Measurements from ENCODE around the gene GPR39.

The GPR39 gene

DNA sequence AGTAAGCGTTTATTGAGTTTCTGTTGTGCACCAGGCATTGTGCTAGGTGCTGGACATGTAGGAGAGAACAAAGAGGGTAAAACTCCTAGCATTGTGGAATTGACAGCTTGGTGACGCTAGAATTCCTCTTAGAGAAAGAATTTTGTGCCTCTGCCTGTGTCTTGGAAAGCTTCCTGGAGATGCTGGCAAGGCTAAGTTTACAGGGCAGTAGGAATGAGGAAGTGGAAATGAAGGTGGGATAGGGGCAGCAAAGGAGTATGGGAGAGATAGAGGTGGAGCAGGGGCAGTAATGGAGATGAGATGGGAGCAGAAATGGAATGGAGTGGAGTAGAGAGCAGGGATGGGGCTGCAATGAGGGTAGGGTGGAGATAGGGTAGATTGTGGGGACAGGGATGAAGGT lies 29.8 kb downstream of the GPR39 start:
- no peak for DNase-seq

DNA sequence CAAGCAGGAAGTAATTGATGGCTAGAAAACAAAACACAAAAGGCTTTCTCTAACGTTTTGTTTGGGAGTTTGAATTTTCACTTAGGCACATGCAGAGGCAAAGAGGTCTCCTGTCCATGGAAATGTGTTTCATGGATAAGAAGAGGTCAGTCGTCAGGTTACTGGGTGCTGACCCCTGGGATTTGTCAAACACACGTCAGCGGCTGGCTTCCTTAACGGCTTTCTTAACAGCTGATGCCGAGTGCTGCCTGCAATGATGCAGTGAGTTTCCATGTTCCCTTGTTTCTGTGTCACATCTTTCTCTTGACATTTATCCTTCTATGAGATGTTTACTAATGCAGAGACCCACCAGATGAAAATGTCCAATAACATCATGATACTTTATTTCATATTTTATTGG lies 31.7 kb downstream of the GPR39 start:
- no peak for DNase-seq

DNA sequence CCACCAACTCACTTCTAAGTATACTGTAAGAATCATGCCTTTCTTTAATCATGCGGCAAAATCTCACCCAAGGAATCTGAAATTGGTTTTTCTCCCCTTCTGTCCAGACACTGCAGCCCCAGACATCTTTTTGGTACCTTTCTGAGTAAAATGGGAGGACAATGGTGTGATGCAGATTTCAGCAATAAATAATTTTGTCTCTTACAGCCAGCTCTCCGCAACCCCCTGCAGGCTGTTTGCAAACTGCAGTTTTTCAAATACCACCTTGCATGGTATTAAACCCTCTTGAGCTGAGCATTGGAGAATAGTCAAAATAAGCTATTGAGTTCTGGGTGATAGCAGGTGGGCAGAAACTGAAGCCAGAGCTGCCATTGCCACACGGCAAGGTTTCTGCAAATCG lies 32.2 kb downstream of the GPR39 start:
- no peak for DNase-seq

DNA sequence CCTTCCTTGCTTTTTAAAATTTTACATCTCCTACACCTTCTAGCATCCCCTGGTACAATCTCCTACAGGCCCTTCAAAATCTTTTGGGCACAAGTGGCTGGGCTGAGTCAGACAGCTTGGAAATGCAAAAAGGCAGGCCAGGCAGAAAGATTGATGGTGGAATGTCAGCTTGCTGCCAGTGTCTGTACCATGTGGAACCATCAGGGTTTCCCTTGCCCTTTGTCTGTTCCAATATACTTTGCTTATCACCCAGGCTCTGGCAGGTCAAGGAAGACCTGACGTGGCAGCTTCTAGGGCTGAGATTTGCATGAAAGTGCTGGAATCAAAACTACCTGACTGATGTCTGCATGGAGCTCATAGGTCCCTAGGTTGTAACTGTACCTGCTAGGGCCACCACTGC lies 33.3 kb downstream of the GPR39 start:
- no peak for DNase-seq

DNA sequence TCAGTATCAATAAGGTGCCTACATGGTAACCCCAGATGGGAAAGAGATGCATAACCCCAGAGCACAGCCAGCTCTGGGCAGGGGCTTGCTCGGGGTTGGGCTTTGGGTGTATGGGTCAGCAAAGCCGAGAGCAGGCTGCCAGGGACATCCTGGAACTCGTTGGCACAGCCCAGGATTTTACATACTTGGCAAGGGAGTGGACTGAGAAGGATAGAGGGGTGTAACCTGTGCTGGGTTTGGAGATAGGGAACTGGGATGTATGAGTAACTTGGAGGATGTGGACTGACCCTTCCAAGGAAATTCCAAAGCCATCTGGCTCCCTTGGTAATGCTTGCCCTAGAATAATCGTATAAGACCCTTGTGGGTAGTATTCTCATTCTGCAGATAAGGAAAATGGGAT lies 44.2 kb downstream of the GPR39 start:
- no peak for DNase-seq

DNA sequence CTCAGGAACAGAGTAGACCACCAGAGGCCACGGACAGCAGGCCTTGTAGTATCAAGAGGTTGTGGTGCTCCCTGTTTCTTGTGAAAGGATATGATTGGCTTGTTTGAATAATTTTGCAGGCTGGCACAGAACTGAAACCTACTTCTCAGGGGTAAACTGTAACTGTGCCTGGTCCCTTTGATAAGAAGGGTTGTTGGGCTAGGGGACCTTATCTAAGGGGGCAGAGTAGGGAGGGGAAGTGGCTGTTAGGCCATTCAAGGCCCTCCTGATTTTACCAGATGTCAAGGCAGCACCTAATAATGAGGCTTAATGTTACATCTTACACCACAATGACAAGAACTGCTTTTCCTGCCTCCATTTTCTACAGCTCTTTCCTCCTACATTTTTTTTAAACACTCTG lies 45.6 kb downstream of the GPR39 start:
- peak; percentile 67 for DNase-seq

DNA sequence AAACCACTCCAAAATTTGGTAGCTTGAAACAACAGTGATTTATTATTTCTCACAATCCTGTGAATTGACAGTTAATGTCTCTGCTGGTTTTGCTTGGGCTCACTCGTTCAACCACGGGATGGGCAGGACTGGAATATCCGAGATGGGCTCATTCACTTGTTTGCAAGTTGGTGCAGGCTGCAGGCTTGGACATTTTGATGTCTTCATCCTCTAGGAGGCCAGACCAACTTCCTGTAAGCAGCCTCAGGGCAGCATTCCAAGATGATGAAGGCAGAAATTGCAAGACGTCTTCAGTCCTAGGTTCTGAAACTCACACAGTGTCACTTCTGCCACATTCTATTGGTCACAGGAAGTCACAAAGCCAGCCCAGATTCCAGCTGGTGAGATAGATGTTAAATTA lies 47.1 kb downstream of the GPR39 start:
- DNase-seq: no peak

DNA sequence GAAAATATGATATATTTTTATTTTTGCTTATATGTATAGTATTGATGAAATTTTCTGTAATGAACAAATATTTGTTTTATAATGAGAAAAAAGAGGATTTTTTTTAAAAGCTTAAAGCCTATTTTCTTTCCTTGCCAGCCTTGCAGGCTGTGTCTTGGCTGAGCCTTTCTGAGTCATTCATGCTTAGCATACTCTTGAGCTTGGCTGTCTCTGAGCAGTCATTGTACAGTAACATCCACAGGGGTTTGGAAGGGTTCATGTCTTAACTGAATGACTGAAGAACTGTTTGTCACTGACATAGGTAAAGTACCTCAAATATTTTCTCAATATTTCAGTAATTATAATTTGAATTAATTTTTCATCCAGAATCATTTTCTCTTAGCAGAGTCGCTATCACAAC lies 49.3 kb downstream of the GPR39 start:
- DNase-seq: no peak

DNA sequence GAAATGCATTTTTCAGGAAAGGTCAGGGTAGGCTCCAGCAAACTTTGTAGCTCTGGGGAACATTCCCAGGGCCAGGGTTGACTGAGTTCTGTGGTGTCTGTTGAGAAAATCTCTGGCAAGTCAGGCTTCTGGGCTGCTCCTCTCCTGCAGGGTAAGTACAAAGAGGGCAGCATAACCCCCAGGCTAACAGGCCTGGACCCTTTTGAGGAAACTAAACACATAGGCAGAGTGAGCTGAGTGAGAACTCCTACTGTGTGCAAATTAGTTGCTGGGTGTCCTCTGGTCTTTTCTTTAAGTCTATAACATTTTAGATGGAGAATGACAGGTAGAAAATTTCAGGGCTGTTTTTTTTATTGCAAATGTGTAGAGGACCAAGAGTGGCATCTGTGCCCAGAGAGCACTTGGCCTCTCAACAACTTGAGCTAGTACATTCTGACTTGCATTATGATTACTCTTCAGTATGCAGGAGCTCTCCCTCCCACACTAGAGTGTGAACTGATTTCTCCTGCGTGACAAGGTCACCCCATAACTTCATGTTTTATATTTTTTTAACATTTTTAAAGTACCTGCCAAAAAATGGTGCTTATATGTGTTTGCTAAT lies 49.9 kb downstream of the GPR39 start:
- DNase-seq: no peak

DNA sequence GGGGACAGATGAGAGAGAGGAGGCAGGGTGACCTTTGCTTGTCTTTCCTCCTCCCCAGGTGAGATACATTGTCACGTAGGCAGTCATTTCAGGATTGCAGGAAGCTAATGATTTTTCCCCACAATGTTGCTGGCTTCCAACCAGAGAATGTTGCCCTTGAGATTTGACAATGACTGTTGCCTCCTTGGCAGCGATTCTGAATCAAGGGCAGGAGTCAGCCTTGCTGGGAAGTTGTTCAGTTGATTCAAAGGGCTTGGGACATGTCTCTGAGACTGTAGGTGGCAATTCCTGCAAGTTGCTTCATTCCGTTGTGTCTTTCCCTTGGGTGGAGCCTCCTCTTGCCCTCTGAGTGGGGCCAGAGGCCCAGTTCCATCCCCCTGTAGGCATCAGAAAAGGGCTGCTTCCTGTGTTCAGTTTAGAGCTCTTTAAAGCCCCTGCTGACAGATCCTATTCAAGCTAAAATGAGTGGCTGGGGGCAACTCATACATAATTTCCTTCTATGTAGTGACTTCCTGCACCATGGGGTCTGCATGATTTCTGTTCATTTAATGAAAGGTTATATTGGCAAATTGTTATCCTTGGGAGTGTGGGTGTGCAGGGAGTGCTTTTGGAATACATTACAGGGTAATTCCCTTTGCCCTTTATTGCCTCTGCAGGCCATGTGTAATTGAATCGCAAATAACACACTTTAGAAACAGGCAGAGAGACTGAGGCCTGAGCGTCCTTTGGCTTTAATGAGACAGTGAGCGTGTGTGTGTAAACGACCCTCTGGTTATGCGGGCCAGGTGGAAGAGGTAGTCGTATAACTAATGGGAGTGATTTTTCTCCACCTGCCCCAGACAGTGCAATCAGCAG lies 52.4 kb downstream of the GPR39 start:
- DNase-seq: no peak

DNA sequence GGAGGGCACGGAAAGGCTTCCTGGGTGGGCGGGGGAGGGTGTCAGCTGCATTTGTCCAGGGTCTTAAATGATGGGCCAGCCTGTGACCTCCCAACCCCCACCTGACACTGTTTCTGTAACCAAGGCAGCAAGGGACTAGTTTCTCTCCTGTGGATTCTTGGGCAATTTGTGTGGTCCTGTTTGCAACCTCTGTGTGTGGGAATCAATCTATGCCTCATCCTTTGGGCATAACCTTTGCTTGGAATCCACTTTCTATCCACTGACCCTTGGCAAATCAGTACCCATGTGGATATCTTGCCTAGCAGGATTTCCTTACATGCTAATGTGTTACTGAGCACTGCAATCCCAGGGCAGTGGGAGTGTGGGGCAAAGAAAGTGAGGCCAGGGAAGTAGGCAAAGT lies 54.1 kb downstream of the GPR39 start:
- no peak for DNase-seq

DNA sequence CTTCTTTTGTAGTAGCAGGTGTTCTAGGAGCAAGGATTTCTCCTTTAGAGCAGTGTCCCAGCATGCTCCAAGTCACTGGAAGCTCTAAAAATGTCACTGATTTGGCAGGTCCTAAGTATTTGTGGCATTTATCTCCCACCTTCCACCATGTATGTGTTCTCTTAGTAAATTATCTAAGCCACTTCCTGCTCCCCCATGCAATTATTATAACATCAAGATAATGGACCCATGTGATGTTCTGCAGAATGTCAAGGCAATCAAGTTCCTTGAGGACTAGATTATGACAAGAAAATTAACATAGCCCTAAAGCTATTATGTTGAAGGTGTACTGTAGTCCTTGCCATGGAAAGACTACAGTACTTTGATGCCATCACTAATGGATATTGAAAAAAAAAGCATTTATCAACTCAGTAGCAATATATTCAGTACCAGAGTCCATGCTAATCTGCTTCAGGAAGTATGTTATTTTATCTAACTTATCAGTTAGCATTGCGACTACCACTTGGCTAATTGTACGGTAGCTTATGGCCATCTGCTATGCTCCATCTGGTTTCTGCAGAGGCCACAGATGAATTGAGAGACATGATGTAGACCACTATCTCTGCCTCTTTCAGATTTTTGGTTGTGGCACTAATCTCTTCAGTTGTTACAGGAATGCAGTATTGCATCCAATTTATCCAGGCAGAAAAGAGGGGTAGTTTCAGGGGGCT lies 56.7 kb downstream of the GPR39 start:
- DNase-seq: no peak

DNA sequence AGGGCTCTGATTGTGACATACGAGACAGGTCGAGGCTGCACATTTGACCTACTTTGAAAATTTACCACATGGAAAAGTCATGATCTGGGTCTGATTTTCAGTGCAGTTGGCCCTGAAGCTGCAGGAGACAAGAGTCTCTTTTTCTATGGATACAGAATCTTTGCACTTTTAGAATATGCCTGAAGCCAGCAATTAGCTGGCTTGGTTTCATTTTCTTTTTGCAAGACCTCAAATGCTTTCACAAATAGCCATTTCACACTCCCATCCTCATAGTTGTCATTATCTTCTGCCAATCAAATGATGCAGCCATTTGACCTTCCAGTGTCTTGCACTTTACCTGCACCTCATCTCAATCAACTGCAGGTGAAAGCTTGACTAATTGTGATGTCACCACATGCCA lies 59.0 kb downstream of the GPR39 start:
- DNase-seq: no peak

DNA sequence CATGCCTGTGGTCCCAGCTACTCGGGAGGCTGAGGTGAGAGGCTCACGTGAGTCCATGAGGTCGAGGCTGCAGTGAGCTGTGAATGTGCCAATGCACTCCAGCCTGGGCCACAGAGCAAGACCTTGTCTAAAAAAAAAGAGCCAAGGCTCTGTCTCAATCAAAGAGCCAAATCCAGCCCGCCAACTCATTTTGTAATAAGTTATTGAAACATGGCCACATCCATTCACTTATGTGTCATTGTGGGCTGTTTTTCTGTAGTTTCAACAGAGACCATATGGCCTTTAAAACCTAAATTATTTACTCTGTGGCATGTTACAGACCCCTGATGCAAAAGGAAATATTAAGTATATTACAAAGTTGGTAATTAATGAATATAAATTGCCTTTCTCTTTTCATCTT lies 60.8 kb downstream of the GPR39 start:
- no peak for DNase-seq

DNA sequence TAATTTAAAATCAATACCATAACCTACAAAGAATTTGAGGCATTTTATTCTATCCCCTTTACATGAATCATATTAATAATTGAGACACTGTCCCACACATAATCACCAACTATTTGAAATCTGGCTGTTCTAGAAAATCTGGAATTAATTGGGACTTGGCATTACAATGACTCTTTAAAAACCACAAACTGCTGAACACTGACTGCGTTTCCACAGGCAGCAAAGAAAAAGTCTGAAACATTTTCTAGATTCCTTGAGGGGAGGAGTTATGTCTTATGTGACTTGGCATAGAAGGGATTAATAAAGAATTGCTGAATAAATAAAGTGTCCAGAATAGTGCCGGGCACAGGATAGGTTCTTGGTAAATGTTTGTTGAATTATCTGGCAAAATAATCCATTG lies 61.4 kb downstream of the GPR39 start:
- DNase-seq: no peak

DNA sequence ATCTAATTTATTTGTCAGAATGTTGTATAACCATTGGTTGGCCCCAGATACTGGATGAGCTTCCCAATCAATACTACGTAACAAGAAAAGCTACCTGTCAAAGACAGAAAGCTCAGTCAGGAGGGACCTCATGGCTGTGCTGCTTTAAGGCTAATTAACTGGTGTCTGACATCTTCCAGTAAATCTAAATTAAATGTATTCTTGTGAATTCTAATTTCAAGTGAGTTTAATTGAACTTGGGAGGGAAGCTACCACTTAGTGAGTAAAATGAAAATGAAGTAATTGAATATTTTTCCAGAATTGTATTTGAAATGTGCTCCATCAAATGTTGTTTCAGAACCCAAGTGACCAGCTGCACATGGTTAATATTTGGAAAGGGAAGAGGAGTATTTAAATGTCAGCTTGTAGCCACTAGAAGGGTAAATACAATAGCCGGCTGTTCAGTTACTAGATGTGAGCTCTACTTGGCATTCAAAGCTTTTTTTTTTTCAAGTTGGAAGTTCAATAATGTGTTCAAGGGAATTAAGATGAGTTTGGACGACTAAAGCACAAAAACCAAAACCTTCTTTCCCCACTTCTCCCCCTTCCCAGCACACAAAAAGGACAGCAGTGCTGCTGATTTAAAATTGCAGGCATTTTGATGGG lies 62.0 kb downstream of the GPR39 start:
- DNase-seq: no peak

DNA sequence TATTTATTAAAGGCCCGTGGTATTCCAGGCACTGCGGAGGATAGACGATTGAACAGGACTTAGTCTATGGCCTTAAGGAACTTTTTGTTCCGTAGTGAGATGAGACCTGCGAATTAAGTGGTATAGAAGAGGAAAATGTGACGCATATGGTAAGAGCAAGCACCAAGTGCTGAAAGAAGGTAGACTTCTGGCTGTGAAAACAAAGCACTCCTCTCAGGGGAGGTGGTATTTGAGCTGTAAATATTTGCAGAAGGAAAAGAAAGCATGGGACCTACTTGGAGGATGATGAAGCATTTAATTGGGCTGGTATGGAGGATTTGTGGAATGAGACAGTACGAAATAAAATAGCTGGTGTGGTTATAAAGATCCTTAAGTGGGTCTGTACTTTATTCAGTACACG lies 62.5 kb downstream of the GPR39 start:
- no peak for DNase-seq

DNA sequence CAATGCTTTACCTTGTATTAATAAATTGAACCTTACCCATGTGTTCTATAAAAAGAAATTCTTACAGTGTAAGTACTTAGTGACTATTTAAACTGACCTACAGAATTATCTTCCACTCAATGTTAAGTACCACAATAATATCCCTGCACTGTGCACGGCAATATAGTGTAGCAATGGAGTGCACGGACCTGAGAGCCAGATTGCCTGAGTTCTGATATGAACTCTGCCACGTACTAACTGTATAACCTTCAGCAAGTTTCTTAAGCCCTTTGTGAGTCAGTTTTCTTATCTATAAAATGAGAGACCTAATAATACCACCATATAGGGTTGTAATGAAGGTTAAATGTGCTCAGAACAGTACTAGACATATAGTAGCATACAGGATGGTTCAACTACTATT lies 66.2 kb downstream of the GPR39 start:
- DNase-seq: no peak

DNA sequence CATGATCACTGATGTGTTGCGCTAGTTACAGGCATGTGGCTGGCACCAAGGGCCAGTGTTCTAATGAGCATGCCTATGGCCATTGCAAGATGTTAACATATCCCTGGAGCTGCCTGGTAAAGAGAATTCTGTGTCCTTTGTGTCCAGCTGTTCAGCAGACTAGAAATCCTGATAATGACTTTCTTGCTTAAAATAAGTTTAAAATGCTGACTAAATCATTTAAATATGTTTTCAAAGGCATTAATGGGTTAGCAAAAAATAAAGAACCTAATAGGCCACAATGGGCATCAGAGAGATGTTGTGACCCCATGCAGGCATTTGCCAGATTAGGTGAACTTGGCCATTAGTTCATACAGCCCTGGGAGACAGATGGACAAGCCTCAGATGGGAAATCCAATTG lies 67.5 kb downstream of the GPR39 start:
- DNase-seq: no peak

DNA sequence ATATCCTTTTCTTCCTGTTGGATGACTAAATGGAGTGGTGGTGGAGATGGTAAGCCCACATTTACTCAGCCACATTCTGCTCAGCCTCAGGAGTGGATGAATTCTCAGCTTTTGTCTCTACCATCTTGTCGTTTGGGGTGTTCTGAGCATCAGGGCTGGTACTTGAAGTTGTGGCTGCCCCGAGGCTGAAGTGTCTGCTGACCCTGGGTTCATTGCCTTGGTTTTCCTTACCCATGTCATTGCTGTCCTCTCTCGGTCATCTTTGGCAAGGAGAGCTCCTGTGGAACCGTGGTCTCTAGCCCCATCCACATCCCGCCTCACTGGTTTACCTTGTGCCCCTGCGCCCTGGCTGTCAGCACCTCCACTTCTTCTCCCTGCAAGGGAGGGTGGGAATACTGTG lies 71.9 kb downstream of the GPR39 start:
- DNase-seq: no peak

DNA sequence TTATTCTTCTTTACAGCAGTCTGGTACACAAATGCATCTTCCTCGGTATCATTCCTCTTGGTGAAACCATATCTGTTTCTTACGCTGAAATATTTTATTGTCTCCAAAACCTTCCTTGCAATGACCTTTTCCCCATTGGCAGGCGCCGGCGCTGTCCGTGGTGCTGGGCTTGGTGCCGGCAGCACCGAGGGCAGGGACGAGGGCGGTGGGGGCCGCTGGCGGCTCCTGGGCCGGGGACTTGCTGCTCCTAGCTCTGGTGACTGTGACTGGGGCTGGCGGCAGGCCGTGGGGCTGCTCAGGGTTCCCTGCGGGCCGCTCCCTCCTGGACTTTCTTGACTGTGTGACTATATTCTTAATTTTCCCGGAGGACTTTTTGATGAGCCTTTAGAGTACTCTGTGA lies 72.5 kb downstream of the GPR39 start:
- no peak for DNase-seq

DNA sequence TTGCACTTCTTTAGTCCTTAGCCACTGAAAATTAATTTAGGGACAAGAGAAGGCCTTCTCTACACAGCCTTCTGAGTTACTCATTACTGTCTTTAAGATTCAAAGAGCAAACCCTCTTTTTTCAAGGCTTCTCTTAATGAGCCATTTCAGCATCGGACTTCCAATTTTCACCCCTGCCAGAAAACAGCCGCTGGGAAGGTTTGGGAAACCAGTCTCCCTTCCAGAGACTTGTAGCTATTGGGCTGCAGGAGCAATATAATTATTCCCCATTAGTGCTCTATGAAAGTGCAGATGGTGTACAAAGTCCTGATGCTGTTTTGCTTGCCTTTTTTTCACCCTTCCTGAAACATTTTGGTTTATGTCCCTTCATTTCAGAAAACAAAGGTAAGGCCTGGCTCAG lies 79.3 kb downstream of the GPR39 start:
- no peak for DNase-seq

DNA sequence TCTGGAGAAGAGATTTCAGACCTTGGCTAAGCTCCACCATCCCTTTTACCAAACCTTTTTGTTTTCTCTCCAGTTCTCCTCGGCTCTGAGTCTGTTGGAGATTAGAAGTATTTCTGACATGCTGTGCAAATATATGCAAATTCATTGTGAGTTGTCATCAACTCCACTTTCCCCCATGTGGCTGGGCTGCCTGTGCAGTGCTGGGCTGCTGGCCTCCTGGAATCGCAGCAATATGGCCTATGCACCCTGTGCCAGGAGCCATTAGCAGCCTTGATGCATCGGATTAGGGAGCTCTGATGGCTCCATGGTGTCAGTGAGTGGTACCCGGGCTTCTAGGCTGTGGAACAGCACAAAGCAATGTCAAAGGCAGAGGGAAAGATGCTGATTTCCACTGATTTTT lies 80.0 kb downstream of the GPR39 start:
- no peak for DNase-seq

DNA sequence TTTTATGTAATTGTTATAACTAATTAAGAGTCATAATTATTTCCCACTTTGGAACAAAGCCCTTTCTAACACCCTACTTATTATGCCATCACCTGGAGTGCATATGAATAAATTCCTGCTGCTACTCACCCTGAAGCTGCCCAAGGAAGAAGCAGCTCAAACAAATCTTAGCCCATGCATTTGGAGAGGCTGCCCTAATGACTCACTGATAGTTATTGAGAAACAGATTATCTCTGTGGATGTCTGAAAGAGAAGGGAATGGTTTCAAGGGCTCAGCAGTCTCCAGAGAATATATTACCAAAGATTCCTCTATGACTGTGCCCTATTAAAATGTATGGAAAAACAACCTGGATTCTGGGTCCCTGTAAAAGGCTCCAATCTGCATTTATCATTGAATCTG lies 81.0 kb downstream of the GPR39 start:
- no peak for DNase-seq
